Measurements from ENCODE around the gene XXYLT1. TPM values are rescaled to one million over a fixed set of nuclear protein-coding genes. Genes with fewer than 3 reads are reported as not detected.

The XXYLT1 gene
- total RNA-seq, 4 donors from 2014 or later, result 6.0 to 16.1 (median 9.6) TPM

- TF ChIP-seq CTCF (IDR thresholded peaks at IDR 0.05), result no peak
- no peak for DNase-seq (ENCODE audit: low spot score)
- no peak for ATAC-seq (ENCODE audit: low FRiP score)
These were observed 107.0 kb downstream of the XXYLT1 start for GRCh38 chr3:195163719-195164572.

- DNase-seq (ENCODE audit: low spot score) (no peak), ATAC-seq (ENCODE audit: low FRiP score) (no peak)
- TF ChIP-seq CTCF (IDR thresholded peaks at IDR 0.05), result no peak
These were observed 108.1 kb downstream of the XXYLT1 start for GRCh38 chr3:195162816-195163215.

- DNase-seq (ENCODE audit: low spot score), result no peak
- TF ChIP-seq CTCF (IDR thresholded peaks at IDR 0.05), result no peak
- no peak for ATAC-seq (ENCODE audit: low FRiP score)
These were observed 108.8 kb downstream of the XXYLT1 start for GRCh38 chr3:195162033-195162669.

- DNase-seq (ENCODE audit: low spot score), result no peak
- no peak for TF ChIP-seq CTCF (IDR thresholded peaks at IDR 0.05)
- ATAC-seq (ENCODE audit: low FRiP score), result no peak
These were observed 110.0 kb downstream of the XXYLT1 start for GRCh38 chr3:195160908-195161434.

GRCh38 chr3:195160257-195160898 lies 110.6 kb downstream of the XXYLT1 start:
- peak; percentile 21 for ATAC-seq (ENCODE audit: low FRiP score)
- DNase-seq (ENCODE audit: low spot score), result no peak
- no peak for TF ChIP-seq CTCF (IDR thresholded peaks at IDR 0.05)

- no peak for ATAC-seq (ENCODE audit: low FRiP score)
- no peak for DNase-seq (ENCODE audit: low spot score)
- TF ChIP-seq CTCF (IDR thresholded peaks at IDR 0.05), result no peak
These were observed 111.2 kb downstream of the XXYLT1 start for GRCh38 chr3:195159814-195160165.
